WI38 (cell line): ENCODE results near the gene CSRP1.

Experiments
- H3K4me3 ChIP-seq: 2 replicates; pipeline ENCODE4 v1.5.1; 2011; ENCODE audit warnings: low read depth, mild to moderate bottlenecking, control low read depth, low read length
- CTCF ChIP-seq: IDR thresholded peaks from 2 replicates; pipeline ENCODE4 v1.5.1; 2012; ENCODE audit warnings: low read depth, mild to moderate bottlenecking, control low read depth, low read length

The CSRP1 gene

GRCh38 chr1:201515895-201516294 is 9.0 kb upstream of the CSRP1 start:
- H3K4me3 ChIP-seq, result no peak overlapping the region

DNA sequence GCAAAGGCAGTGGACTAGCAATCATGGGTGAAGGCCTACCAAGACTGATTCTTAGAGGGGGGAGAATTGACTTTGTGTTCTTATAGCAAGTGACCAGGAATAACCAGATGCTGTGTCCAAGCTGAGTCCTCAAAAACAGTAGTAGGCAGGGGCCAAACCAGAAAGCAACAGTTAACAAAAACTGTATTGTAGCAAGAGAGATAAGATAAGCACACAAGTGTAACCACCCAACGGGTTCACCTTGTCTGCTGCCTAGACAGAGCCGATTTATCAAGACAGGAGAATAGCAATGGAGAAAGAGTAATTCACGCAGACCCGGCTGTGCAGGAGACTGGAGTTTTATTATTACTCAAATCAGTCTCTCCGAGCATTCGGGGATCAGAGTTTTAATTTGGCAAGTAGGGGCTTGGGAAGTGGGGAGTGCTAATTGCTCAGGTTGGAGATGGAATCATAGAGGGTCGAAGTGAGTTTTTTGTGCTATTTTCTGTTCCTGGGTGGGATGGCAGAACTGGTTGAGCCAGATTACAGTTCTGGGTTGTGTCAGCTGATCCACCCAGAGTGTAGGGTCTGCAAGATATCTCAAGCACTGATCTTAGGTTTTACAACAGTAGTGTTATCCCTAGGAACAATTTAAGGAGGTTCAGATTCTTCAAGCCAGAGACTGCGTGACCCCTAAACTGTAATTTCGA is 8.3 kb upstream of the CSRP1 start:
- no peak for TF ChIP-seq CTCF
- no peak overlapping the region for H3K4me3 ChIP-seq

More at GRCh38 chr1:201515895-201516294, 9.0 kb upstream of the CSRP1 start:
- no peak for TF ChIP-seq CTCF

- H3K4me3 ChIP-seq, result no peak overlapping the region
- no peak for TF ChIP-seq CTCF
Measured at GRCh38 chr1:201514466-201514865, 7.5 kb upstream of the CSRP1 start.

- H3K4me3 ChIP-seq, result no peak overlapping the region
- no peak for TF ChIP-seq CTCF
Measured at GRCh38 chr1:201513498-201514243, 6.7 kb upstream of the CSRP1 start.

GRCh38 chr1:201511941-201512539 is 5.1 kb upstream of the CSRP1 start:
- TF ChIP-seq CTCF, result no peak
- H3K4me3 ChIP-seq, result no peak overlapping the region

DNA sequence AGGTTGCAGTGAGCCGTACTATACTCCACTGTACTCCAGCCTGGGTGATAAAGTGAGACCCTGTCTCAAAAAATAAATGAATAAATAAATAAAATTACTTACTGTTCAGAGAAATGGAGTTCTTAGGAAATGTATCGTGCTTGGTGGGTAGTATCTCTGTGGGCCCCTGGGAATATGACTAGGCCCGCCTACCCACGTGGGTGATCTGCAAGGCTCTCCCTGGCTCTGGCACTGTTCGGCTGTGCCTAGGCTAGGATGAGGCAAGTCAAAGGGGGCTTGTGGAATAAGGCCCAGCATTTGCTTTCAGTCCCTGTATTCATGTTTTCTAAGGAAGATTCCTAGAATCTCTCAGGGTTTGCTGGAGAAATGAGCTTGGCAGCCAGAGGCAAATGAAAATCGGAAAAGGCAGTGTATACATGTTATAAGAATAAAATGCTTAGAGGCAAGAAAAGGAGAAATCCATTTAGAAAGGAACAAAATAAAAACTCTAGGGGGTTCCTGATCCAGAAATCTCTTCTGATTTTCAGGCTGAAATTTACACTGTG is 4.5 kb upstream of the CSRP1 start:
- no peak overlapping the region for H3K4me3 ChIP-seq
- TF ChIP-seq CTCF, result no peak

DNA sequence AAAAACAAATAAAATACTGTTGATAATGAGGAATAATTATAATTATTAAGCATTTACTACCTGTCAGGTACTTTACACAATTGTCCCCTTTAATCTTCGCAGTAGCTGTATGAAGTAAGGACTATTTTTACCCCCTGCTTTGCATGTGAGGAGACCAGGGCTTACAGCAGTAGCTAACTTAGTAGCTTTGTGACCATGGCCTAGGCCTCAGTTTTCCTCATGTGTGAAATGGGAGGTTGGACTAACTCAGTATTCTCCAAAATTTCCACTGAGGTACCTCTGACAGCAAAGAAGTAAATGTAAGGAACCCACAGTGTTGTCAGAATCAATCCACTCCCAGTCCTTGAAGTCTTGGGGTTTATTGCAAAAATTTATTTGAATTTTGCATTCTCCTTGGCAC is 3.8 kb upstream of the CSRP1 start:
- no peak for TF ChIP-seq CTCF
- H3K4me3 ChIP-seq, result no peak overlapping the region
